MM.1S (cell line): Measurements from ENCODE around the gene ATP6V0B.

ENCODE experiments used
- DNase-seq: peaks from one replicate; pipeline ENCODE4 v3.0.0-alpha.2; 2015
- H2AFZ ChIP-seq: fragments of 300-600 bp; sonication (generic); 2 replicates; pipeline ENCODE4 v1.6.0; 2016; ENCODE audit warnings: antibody characterized with exemption, low read length
- H3F3A ChIP-seq: fragments of 300-600 bp; sonication (generic); 2 replicates; pipeline ENCODE4 v1.6.1; 2016; ENCODE audit warnings: mild to moderate bottlenecking, antibody characterized with exemption, low read length, moderate library complexity, mixed read lengths; ENCODE audit not compliant: insufficient read depth
- H3K27ac ChIP-seq: fragments of 300-600 bp; sonication (generic); 2 replicates; pipeline ENCODE4 v1.5.1; 2016; ENCODE audit warnings: mild to moderate bottlenecking, low read length
- H3K27me3 ChIP-seq: fragments of 300-600 bp; sonication (generic); replicated peaks from 2 replicates; pipeline ENCODE4 v1.6.0; 2016; ENCODE audit warnings: low read length; ENCODE audit not compliant: insufficient read depth
- H3K36me3 ChIP-seq: fragments of 300-600 bp; sonication (generic); replicated peaks from 2 replicates; pipeline ENCODE4 v1.6.1; 2016; ENCODE audit warnings: mild to moderate bottlenecking, low read length, mixed read lengths; ENCODE audit not compliant: insufficient read depth
- H3K4me1 ChIP-seq: fragments of 300-600 bp; sonication (generic); 2 replicates; pipeline ENCODE4 v1.6.1; 2016; ENCODE audit warnings: low read length, mixed read lengths
- H3K4me2 ChIP-seq: fragments of 300-600 bp; sonication (generic); 2 replicates; pipeline ENCODE4 v1.6.0; 2016; ENCODE audit warnings: low read depth, low read length
- H3K4me3 ChIP-seq: fragments of 300-600 bp; sonication (generic); 2 replicates; pipeline ENCODE4 v1.5.1; 2016; ENCODE audit warnings: low read length, mixed read lengths
- H3K79me2 ChIP-seq: fragments of 300-600 bp; sonication (generic); 2 replicates; pipeline ENCODE4 v1.6.1; 2016; ENCODE audit warnings: mixed run types, low read length, mixed read lengths
- H3K9ac ChIP-seq: fragments of 300-600 bp; sonication (generic); 2 replicates; pipeline ENCODE4 v1.6.1; 2016; ENCODE audit warnings: low read length, mixed read lengths
- H3K9me2 ChIP-seq: fragments of 300-600 bp; sonication (generic); replicated peaks from 2 replicates; pipeline ENCODE4 v1.6.1; 2016; ENCODE audit warnings: mild to moderate bottlenecking, low read length, mixed read lengths; ENCODE audit not compliant: insufficient read depth
- H3K9me3 ChIP-seq: fragments of 300-600 bp; sonication (generic); replicated peaks from 2 replicates; pipeline ENCODE4 v1.6.1; 2016; ENCODE audit warnings: mild to moderate bottlenecking, low read length, mixed read lengths; ENCODE audit not compliant: insufficient read depth
- H4K20me1 ChIP-seq: fragments of 300-600 bp; sonication (generic); 2 replicates; pipeline ENCODE4 v1.6.1; 2016; ENCODE audit warnings: mild to moderate bottlenecking, low read length, moderate library complexity, mixed read lengths; ENCODE audit not compliant: insufficient read depth
- EZH2 ChIP-seq: fragments of 300-600 bp; sonication (generic); optimal IDR thresholded peaks from 2 replicates; pipeline ENCODE3; 2017; ENCODE audit warnings: low read depth, mild to moderate bottlenecking, antibody characterized with exemption, low read length, mixed read lengths
- EZH2phosphoT487 ChIP-seq: fragments of 300-600 bp; sonication (generic); IDR thresholded peaks from 2 replicates; pipeline ENCODE4 v1.6.1; 2018; ENCODE audit warnings: antibody characterized with exemption, low read length
- TF ChIP-seq, protein P1 (sequence below): fragments of 300-600 bp; sonication (generic); IDR thresholded peaks from 2 replicates; pipeline ENCODE4 v1.5.1; 2016; ENCODE audit warnings: antibody characterized with exemption, low read length, mixed read lengths

The ATP6V0B gene

DNA sequence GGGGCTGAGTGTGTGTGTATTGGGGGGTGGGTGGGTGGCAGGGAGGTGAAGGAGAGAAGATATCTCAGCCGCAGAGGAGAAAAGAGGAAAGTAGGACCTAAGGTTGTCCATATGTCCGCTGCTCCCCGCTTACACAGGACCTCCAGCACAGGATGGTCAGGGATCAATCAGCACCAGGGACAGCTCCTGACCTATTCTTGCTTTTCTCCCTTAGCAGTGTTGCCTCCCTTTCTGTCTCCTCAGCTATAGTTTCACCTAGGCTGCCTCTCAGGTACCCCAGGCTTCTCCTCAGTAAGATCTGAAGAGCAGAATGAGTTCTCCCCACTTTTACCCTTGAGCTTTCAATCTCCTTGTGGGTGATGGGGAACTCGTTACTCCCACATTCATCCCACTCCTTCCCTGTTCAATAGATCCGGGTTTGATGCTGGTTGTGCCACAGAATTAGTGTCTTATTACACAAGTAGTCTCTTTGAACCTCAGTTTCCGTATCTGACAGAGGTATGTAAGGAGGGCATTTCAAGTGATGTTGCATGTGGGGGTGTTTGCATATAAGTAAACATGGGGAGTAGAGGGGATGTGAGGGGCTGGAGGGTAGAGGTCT lies 6.3 kb upstream of the ATP6V0B start:
- peak; percentile 51 for DNase-seq
- no peak for TF ChIP-seq EZH2phosphoT487
- TF ChIP-seq, protein P1, sequence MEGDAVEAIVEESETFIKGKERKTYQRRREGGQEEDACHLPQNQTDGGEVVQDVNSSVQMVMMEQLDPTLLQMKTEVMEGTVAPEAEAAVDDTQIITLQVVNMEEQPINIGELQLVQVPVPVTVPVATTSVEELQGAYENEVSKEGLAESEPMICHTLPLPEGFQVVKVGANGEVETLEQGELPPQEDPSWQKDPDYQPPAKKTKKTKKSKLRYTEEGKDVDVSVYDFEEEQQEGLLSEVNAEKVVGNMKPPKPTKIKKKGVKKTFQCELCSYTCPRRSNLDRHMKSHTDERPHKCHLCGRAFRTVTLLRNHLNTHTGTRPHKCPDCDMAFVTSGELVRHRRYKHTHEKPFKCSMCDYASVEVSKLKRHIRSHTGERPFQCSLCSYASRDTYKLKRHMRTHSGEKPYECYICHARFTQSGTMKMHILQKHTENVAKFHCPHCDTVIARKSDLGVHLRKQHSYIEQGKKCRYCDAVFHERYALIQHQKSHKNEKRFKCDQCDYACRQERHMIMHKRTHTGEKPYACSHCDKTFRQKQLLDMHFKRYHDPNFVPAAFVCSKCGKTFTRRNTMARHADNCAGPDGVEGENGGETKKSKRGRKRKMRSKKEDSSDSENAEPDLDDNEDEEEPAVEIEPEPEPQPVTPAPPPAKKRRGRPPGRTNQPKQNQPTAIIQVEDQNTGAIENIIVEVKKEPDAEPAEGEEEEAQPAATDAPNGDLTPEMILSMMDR = no peak
- no peak for TF ChIP-seq EZH2

DNA sequence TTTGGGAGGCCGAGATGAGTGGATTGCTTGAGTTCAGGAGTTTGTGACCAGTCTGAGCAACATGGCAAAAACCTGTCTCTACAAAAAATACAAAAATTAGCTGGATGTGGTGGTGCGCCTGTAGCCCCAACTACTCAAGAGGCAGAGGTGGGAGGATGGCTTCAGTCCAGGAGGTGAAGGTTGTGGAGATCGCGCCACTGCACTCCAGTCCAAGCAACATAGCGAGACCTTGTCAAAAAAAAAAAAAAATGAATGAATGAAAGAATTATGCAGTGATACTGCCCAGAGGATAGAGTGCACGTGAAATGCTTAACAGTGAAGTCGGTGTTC lies 5.4 kb upstream of the ATP6V0B start:
- H3K9ac ChIP-seq = no peak overlapping the region
- peak overlapping the region; percentile 38; the same call in 1 of the 2 replicates for H3K4me3 ChIP-seq
- peaks cover 12% of the 10 kb centered on the region for H3F3A ChIP-seq

More for the DNA sequence above, 6.3 kb upstream of the ATP6V0B start:
- Histone ChIP-seq H3K4me3 (no peak overlapping the region), H3K9me2 (no peaks in the 10 kb centered on the region), H3K36me3 (no peaks in the 10 kb centered on the region), H3K27me3 (no peaks in the 10 kb centered on the region), H3K4me1 (peaks cover 15% of the 10 kb centered on the region), H3K79me2 (peaks cover 20% of the 10 kb centered on the region), H3F3A (peaks cover 3% of the 10 kb centered on the region), H2AFZ (no peak overlapping the region), H4K20me1 (no peaks in the 10 kb centered on the region), H3K4me2 (no peak overlapping the region), H3K9ac (no peak overlapping the region), H3K9me3 (no peaks in the 10 kb centered on the region), H3K27ac (no peak overlapping the region)

DNA sequence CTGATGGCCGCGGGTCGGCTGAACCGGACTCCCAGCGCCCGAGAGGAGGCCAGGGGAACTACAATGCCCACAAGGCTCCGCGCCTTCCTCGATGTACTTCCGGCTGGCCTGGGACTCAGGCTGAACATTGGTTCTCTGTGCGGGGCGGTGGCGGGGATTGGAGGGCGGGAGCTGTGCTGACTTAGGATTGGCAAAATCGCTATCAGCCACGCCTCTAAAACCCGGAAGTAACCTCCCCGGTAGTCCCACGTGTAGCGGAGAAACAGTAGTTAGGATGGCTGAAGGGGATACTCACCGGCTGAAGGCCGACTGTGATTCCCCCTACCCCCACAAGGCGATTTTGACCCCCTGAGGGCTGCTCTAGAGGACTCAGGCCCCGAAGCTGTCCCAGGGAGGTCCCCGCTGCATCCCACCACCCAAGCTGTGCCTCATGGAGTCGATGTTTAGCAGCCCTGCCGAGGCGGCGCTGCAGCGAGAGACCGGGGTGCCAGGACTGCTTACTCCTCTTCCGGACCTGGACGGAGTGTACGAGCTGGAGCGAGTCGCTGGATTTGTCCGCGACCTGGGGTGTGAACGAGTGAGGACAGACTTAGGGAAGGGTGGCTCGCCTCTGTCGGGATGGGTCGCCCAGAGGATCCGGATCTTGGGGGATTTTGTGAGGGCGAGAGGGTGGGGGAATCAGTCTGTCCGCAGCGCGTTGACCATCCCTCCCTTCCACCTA lies 4.9 kb upstream of the ATP6V0B start, which contains the start of gene DPH2:
Gene DPH2, plus strand, starts transcription at position 265 of the 721 bp plus-strand sequence. Its CDS starts 166 bp downstream, at position 431.
- H3K36me3 ChIP-seq = no peaks in the 10 kb centered on the region
- H3F3A ChIP-seq = peaks cover 14% of the 10 kb centered on the region
- peaks cover 23% of the 10 kb centered on the region for H3K79me2 ChIP-seq
- H2AFZ ChIP-seq = peak within 1 kb of the TSS; percentile 92
- H3K27ac ChIP-seq = no peak within 1 kb of the TSS
- H3K9ac ChIP-seq = peak within 1 kb of the TSS; percentile 88
- H3K4me1 ChIP-seq = peaks cover 20% of the 10 kb centered on the region
- H3K9me3 ChIP-seq = no peaks in the 10 kb centered on the region
- no peaks in the 10 kb centered on the region for H3K9me2 ChIP-seq
- peak; percentile 98 for DNase-seq
- peak within 1 kb of the TSS; percentile 99 for H3K4me2 ChIP-seq
- no peak for TF ChIP-seq EZH2
- no peak for TF ChIP-seq EZH2phosphoT487
- TF ChIP-seq, protein P1 = no peak; the same call in 1 of the 2 replicates
- no peaks in the 10 kb centered on the region for H3K27me3 ChIP-seq
- peak within 1 kb of the TSS; percentile 99 for H3K4me3 ChIP-seq
- no peaks in the 10 kb centered on the region for H4K20me1 ChIP-seq

More for the DNA sequence above, 5.4 kb upstream of the ATP6V0B start:
- Histone ChIP-seq H3K9me2 (no peaks in the 10 kb centered on the region), H3K4me2 (peak overlapping the region; percentile 81), H3K36me3 (no peaks in the 10 kb centered on the region), H3K9me3 (no peaks in the 10 kb centered on the region), H3K4me1 (peaks cover 20% of the 10 kb centered on the region), H3K27me3 (no peaks in the 10 kb centered on the region), H4K20me1 (no peaks in the 10 kb centered on the region), H3K79me2 (peaks cover 20% of the 10 kb centered on the region), H3K27ac (no peak overlapping the region), H2AFZ (peak overlapping the region; percentile 42; the same call in 1 of the 2 replicates)
- DNase-seq = no peak
- TF ChIP-seq EZH2phosphoT487 (no peak), EZH2 (no peak)
- TF ChIP-seq, protein P1 = no peak
